ENCODE measurements around the gene SKI.

The SKI gene

DNA sequence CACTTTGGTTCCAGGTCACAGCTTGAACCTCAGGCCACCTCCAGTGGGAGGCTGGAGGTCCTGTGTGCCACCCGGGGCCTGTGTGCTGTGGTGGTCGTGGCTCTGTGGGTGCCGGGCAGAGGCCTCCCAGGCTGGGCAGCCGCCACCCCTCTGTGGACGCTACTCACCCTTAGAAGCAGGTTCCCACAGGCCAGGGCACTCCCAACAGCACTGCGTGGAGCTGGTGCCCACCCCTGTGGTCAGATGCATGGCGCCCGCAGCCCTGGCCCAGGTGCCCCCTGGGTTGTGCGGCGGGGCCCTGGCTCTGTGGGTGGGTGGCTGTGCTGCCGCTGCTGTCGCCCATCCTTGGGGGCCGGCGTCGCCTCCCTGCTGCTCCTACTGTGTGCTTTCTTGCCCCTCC is 39.7 kb downstream of the SKI start:
- TF ChIP-seq, protein P1, sequence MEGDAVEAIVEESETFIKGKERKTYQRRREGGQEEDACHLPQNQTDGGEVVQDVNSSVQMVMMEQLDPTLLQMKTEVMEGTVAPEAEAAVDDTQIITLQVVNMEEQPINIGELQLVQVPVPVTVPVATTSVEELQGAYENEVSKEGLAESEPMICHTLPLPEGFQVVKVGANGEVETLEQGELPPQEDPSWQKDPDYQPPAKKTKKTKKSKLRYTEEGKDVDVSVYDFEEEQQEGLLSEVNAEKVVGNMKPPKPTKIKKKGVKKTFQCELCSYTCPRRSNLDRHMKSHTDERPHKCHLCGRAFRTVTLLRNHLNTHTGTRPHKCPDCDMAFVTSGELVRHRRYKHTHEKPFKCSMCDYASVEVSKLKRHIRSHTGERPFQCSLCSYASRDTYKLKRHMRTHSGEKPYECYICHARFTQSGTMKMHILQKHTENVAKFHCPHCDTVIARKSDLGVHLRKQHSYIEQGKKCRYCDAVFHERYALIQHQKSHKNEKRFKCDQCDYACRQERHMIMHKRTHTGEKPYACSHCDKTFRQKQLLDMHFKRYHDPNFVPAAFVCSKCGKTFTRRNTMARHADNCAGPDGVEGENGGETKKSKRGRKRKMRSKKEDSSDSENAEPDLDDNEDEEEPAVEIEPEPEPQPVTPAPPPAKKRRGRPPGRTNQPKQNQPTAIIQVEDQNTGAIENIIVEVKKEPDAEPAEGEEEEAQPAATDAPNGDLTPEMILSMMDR (IDR thresholded peaks at IDR 0.05; ENCODE audit: low read depth, low read length, missing control alignments): no peak
- H3K27me3 ChIP-seq (replicated peaks): no peaks in the 10 kb centered on the region
- in situ Hi-C loops (cut with HindIII; ENCODE audit: low pct_ligation_motif_present, low sequenced_read_pairs): no loop called here
- no peaks in the 10 kb centered on the region for H3K36me3 ChIP-seq (replicated peaks)
- no peak for DNase-seq
- no peak overlapping the region for H3K4me3 ChIP-seq (ENCODE audit: low read depth, low read length)
- H3K27ac ChIP-seq: no peak overlapping the region

GRCh38 chr1:2268285-2269056 is 40.4 kb downstream of the SKI start:
- in situ Hi-C loops (cut with HindIII; ENCODE audit: low pct_ligation_motif_present, low sequenced_read_pairs): no loop called here
- H3K4me3 ChIP-seq (ENCODE audit: low read depth, low read length): no peak overlapping the region
- TF ChIP-seq, protein P1 (IDR thresholded peaks at IDR 0.05; ENCODE audit: low read depth, low read length, missing control alignments): no peak
- no peak for DNase-seq
- H3K36me3 ChIP-seq (replicated peaks): no peaks in the 10 kb centered on the region
- no peaks in the 10 kb centered on the region for H3K27me3 ChIP-seq (replicated peaks)
- H3K27ac ChIP-seq: no peak overlapping the region

- H3K27ac ChIP-seq: no peak overlapping the region
- no peaks in the 10 kb centered on the region for H3K36me3 ChIP-seq (replicated peaks)
- H3K4me3 ChIP-seq (ENCODE audit: low read depth, low read length): no peak overlapping the region
- TF ChIP-seq, protein P1 (IDR thresholded peaks at IDR 0.05; ENCODE audit: low read depth, low read length, missing control alignments): no peak
- no peaks in the 10 kb centered on the region for H3K27me3 ChIP-seq (replicated peaks)
- no peak for DNase-seq
- in situ Hi-C loops (cut with HindIII; ENCODE audit: low pct_ligation_motif_present, low sequenced_read_pairs): no loop called here
These were observed 41.2 kb downstream of the SKI start for GRCh38 chr1:2269193-2269921.

DNA sequence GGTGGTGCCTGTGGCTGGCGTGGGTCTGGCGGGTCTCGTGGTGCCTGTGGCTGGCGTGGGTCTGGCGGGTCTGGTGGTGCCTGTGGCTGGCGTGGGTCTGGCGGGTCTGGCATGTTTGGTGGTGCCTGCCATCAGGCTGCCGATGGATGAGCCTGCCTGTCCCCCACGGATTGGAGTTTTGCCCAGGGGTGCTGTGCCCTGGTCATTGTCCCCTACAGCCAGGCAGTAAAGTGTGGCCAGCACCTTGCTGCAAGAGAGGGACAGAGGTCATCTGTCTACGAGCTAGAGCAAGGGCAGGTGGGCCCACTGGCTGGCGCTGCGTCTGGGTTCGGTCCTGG is 41.8 kb downstream of the SKI start:
- Histone ChIP-seq H3K27me3 (replicated peaks) (no peaks in the 10 kb centered on the region), H3K27ac (no peak overlapping the region), H3K36me3 (replicated peaks) (no peaks in the 10 kb centered on the region), H3K4me3 (ENCODE audit: low read depth, low read length) (no peak overlapping the region)
- DNase-seq: no peak
- in situ Hi-C loops (cut with HindIII; ENCODE audit: low pct_ligation_motif_present, low sequenced_read_pairs): no loop called here
- TF ChIP-seq, protein P1 (IDR thresholded peaks at IDR 0.05; ENCODE audit: low read depth, low read length, missing control alignments): no peak

DNA sequence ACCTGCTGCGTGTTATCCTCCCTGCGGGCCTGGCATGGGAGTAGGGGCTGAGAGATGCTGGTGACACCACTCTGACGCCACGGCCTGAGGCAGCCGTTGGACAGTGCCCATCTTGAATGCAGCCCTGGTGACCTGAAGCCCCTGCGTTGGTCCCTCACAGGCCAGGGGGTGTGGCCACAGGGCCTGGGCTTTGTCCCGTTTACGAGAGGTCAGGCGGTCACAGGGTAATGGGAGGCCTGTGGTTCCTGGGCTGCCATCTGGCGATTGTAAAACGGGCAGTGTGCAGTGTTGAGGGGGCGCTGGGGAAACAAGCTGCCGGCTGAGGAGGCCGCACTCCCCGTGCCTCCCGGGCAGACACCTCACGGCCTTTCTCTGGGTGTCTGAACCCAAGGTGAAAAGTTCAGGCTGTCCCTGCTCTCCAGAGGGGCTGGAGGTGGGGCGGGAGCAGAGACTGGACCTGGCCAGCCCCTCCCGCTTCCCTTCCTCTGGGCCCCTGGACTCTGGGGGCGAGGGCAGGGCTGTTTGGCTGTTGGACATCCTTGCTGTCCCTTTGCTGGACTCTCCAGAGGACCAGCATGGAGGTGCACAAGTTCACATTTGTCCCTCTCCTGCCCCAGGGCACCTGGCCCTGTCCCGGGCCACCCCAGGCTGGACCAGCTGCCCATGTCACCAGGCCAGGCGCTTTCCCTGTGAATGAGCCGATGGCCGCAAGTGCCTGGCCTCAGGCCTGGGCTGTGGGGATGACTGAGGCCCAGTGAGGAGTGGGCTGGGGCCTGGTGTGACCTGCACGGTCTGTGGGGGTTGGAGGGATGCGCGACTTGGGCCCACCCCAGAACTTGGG is 42.4 kb downstream of the SKI start:
- H3K27ac ChIP-seq: no peak overlapping the region
- H3K27me3 ChIP-seq (replicated peaks): no peaks in the 10 kb centered on the region
- in situ Hi-C loops (cut with HindIII; ENCODE audit: low pct_ligation_motif_present, low sequenced_read_pairs): no loop called here
- no peaks in the 10 kb centered on the region for H3K36me3 ChIP-seq (replicated peaks)
- H3K4me3 ChIP-seq (ENCODE audit: low read depth, low read length): no peak overlapping the region
- TF ChIP-seq, protein P1 (IDR thresholded peaks at IDR 0.05; ENCODE audit: low read depth, low read length, missing control alignments): no peak
- no peak for DNase-seq
